ENCODE data around the gene SLC41A3.

SLC41A3 gene

DNA sequence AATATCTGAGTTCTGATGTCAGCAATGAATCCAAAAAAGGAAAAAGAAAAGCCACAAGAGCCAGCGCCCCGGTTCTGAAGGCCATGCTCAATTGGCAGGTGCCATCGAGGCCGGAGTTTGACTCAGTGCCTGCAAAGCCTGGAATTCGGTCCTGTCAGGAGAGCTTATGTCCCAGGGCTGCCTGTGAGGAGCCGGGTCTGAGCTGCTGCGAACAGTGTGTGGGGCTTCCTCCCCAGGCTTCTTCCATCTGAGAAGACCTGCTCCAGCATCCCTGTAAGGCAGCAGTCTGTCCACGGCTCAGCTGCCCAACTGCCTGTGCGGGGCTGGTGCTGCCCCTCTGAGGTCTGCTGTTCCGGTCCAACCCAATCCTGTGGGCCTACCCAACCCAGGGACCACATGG, 68.8 kb downstream of the SLC41A3 start:
- in situ Hi-C loops (cut with MboI; ENCODE audit: low sequenced_read_pairs, unreplicated experiment): no loop called here
- TF ChIP-seq CTCF (IDR thresholded peaks at IDR 0.05; ENCODE audit: borderline replicate concordance, control extremely low read depth, extremely low read depth, insufficient read depth, missing control alignments): no peak
- DNase-seq (ENCODE audit: low spot score): no peak

DNA sequence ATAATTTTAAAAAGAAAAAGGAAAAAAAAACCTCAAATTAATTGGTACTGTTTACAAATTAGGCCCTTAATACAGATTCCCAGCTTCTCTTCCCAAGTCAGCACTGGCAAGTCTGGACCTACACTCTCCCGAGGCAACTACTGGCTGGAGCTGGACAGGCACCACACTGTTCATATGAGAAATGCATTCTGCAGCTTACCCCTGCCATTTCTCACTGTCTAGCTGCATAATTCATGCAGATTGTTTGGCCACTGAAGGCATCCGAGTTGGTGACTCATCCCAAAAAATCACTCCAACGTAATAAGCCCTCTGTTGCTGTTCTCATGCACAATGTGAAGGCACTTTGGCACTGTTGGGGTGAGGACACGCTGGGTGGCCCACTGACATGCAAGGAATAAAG, 69.7 kb downstream of the SLC41A3 start:
- TF ChIP-seq CTCF (IDR thresholded peaks at IDR 0.05; ENCODE audit: borderline replicate concordance, control extremely low read depth, extremely low read depth, insufficient read depth, missing control alignments): no peak
- DNase-seq (ENCODE audit: low spot score): peak; percentile 6
- in situ Hi-C loops (cut with MboI; ENCODE audit: low sequenced_read_pairs, unreplicated experiment): no loop called here

DNA sequence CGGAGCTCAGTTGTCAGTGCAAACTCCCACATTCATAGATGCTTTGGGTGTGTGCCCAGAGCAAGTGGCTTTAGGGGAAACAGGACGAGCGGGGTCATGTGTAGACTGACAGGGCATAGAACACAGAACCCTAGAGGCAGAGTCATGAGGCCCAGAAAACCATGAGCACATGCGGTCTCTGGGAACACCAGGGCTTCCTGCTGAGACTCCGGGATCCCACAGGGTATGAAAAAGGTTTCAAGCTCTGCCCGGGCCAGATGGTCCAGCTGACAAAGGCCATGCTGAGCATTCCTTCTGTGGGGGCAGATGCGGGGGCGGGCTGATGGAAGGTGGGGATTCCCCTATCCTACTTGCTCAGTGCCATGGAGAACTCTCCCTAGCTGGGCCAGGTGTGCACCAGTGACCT, 70.2 kb downstream of the SLC41A3 start:
- in situ Hi-C loops (cut with MboI; ENCODE audit: low sequenced_read_pairs, unreplicated experiment): no loop called here
- TF ChIP-seq CTCF (IDR thresholded peaks at IDR 0.05; ENCODE audit: borderline replicate concordance, control extremely low read depth, extremely low read depth, insufficient read depth, missing control alignments): no peak
- DNase-seq (ENCODE audit: low spot score): peak; percentile 11

- DNase-seq (ENCODE audit: low spot score): no peak
- TF ChIP-seq CTCF (IDR thresholded peaks at IDR 0.05; ENCODE audit: borderline replicate concordance, control extremely low read depth, extremely low read depth, insufficient read depth, missing control alignments): no peak
- in situ Hi-C loops (cut with MboI; ENCODE audit: low sequenced_read_pairs, unreplicated experiment): no loop called here
Observed at GRCh38 chr3:126009181-126009580, 74.7 kb downstream of the SLC41A3 start.

GRCh38 chr3:126008219-126008618, 75.7 kb downstream of the SLC41A3 start:
- TF ChIP-seq CTCF (IDR thresholded peaks at IDR 0.05; ENCODE audit: borderline replicate concordance, control extremely low read depth, extremely low read depth, insufficient read depth, missing control alignments): no peak
- in situ Hi-C loops (cut with MboI; ENCODE audit: low sequenced_read_pairs, unreplicated experiment): no loop called here
- DNase-seq (ENCODE audit: low spot score): peak; percentile 4

DNA sequence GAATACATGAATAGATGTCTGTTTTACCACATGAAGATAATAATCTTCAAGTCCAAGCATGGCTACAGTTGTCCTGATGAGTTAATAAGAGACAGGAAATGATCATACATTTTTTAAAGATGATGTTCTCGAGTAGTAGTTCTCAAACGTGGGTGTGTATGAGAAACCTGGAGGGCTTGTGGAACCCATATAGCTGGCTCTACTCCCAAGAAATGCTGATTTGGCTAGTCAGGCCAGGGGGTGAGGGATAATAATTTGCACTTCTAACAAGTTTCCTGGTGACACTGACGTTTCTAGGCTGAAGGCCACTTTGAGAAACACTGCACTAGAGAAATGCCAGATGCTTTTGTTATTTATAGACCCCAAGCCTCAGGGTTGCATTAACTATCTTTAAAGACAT, 78.0 kb downstream of the SLC41A3 start:
- DNase-seq (ENCODE audit: low spot score): no peak
- no peak for TF ChIP-seq CTCF (IDR thresholded peaks at IDR 0.05; ENCODE audit: borderline replicate concordance, control extremely low read depth, extremely low read depth, insufficient read depth, missing control alignments)
- in situ Hi-C loops (cut with MboI; ENCODE audit: low sequenced_read_pairs, unreplicated experiment): no loop called here

DNA sequence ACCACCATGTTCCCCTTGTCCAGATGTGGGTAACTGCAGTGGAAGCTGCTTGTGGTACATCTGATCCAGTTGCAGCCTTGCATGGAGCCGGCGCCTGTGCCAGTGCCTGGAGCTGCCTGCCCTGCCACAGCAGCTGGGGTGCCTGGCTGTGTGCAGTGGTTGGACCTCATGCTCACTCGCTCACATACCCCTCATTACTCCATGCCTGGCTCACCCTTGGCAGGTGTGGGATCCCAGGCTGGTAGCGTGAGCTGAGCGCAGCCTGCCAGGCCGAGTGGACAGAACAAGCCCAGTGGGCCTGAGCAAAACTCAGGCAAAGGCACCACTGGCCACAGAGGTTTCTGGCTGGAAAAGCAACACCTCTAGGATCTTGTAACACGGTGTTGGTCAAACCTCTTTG, 79.2 kb downstream of the SLC41A3 start:
- DNase-seq (ENCODE audit: low spot score): no peak
- no peak for TF ChIP-seq CTCF (IDR thresholded peaks at IDR 0.05; ENCODE audit: borderline replicate concordance, control extremely low read depth, extremely low read depth, insufficient read depth, missing control alignments)
- in situ Hi-C loops (cut with MboI; ENCODE audit: low sequenced_read_pairs, unreplicated experiment): no loop called here

All from GM13976 (cell line).